Measurements from ENCODE around the gene DDX3X.
"Not testable (repeated sequence)": the region's sequence is repeated elsewhere in the genome, so short reads cannot be mapped to it uniquely, and the experiment has no call there.

The DDX3X gene

GRCh38 chrX:41373989-41374606 is 40.1 kb downstream of the DDX3X start:
- DNase-seq (ENCODE audit: low spot score), result no peak

GRCh38 chrX:41377624-41378023 is 43.7 kb downstream of the DDX3X start:
- peak; percentile 15 for DNase-seq (ENCODE audit: low spot score)

GRCh38 chrX:41381685-41382084 is 47.7 kb downstream of the DDX3X start:
- DNase-seq (ENCODE audit: low spot score), result no peak

GRCh38 chrX:41382714-41383645 is 49.0 kb downstream of the DDX3X start:
- peak; percentile 48 for DNase-seq (ENCODE audit: low spot score)

- DNase-seq (ENCODE audit: low spot score), result peak; percentile 68
Observed at GRCh38 chrX:41384051-41384705, 50.2 kb downstream of the DDX3X start.

GRCh38 chrX:41386222-41386990 is 52.4 kb downstream of the DDX3X start:
- no peak for DNase-seq (ENCODE audit: low spot score)

- DNase-seq (ENCODE audit: low spot score), result no peak
Observed at GRCh38 chrX:41388543-41388942, 54.6 kb downstream of the DDX3X start.

GRCh38 chrX:41389311-41389888 is 55.4 kb downstream of the DDX3X start:
- DNase-seq (ENCODE audit: low spot score), result no peak

GRCh38 chrX:41390576-41390975 is 56.6 kb downstream of the DDX3X start:
- DNase-seq (ENCODE audit: low spot score), result not testable (repeated sequence)

GRCh38 chrX:41391606-41392005 is 57.6 kb downstream of the DDX3X start:
- DNase-seq (ENCODE audit: low spot score), result no peak

GRCh38 chrX:41394293-41394692 is 60.3 kb downstream of the DDX3X start:
- no peak for DNase-seq (ENCODE audit: low spot score)

- no peak for DNase-seq (ENCODE audit: low spot score)
Observed at GRCh38 chrX:41397219-41397618, 63.3 kb downstream of the DDX3X start.

- DNase-seq (ENCODE audit: low spot score), result no peak
Observed at GRCh38 chrX:41397768-41398167, 63.8 kb downstream of the DDX3X start.

- DNase-seq (ENCODE audit: low spot score), result not testable (repeated sequence)
Observed at GRCh38 chrX:41402556-41402955, 68.6 kb downstream of the DDX3X start.

GRCh38 chrX:41405551-41405950 is 71.6 kb downstream of the DDX3X start:
- DNase-seq (ENCODE audit: low spot score), result no peak

GRCh38 chrX:41406201-41406600 is 72.2 kb downstream of the DDX3X start:
- no peak for DNase-seq (ENCODE audit: low spot score)

GRCh38 chrX:41407816-41408215 is 73.9 kb downstream of the DDX3X start:
- no peak for DNase-seq (ENCODE audit: low spot score)

GRCh38 chrX:41408576-41408975 is 74.6 kb downstream of the DDX3X start:
- DNase-seq (ENCODE audit: low spot score), result no peak

- DNase-seq (ENCODE audit: low spot score), result no peak
Observed at GRCh38 chrX:41409006-41409405, 75.0 kb downstream of the DDX3X start.

GRCh38 chrX:41411222-41411621 is 77.3 kb downstream of the DDX3X start:
- DNase-seq (ENCODE audit: low spot score), result not testable (repeated sequence)

- no peak for DNase-seq (ENCODE audit: low spot score)
Observed at GRCh38 chrX:41412261-41413081, 78.5 kb downstream of the DDX3X start.
